ENCODE data around the gene PIEZO2. TPM values are rescaled to one million over a fixed set of nuclear protein-coding genes. Genes with fewer than 3 reads are reported as not detected.

PIEZO2 gene
- polyA plus RNA-seq, 1 donor from 2014 or later: 0.30 TPM

DNA sequence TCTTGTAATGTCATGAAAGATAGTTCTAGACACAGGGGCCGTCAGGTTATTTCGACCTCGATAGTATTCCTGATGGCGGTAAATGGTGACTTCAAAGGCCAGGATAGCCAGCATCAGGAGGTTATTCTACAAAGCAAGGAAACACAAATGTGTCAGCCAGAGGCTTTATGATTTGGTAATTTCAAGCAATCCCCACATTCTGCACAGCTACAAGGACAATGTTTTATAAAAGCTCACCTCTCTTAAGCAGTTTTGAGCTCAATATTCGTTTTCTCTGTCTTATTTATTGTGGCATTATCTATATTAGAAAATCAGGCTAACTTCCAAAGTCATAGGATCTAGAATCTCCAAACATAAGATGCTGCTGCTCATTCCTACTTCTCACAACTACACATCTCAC is 388.4 kb downstream of the PIEZO2 start:
- TF ChIP-seq SMC3 (conservative IDR thresholded peaks at IDR 0.05; ENCODE audit: poor library complexity): no peak
- TF ChIP-seq EZH2 (IDR thresholded peaks at IDR 0.05; ENCODE audit: borderline replicate concordance, insufficient read depth, low read length, poor library complexity, severe bottlenecking): no peak
- TF ChIP-seq, protein P1, sequence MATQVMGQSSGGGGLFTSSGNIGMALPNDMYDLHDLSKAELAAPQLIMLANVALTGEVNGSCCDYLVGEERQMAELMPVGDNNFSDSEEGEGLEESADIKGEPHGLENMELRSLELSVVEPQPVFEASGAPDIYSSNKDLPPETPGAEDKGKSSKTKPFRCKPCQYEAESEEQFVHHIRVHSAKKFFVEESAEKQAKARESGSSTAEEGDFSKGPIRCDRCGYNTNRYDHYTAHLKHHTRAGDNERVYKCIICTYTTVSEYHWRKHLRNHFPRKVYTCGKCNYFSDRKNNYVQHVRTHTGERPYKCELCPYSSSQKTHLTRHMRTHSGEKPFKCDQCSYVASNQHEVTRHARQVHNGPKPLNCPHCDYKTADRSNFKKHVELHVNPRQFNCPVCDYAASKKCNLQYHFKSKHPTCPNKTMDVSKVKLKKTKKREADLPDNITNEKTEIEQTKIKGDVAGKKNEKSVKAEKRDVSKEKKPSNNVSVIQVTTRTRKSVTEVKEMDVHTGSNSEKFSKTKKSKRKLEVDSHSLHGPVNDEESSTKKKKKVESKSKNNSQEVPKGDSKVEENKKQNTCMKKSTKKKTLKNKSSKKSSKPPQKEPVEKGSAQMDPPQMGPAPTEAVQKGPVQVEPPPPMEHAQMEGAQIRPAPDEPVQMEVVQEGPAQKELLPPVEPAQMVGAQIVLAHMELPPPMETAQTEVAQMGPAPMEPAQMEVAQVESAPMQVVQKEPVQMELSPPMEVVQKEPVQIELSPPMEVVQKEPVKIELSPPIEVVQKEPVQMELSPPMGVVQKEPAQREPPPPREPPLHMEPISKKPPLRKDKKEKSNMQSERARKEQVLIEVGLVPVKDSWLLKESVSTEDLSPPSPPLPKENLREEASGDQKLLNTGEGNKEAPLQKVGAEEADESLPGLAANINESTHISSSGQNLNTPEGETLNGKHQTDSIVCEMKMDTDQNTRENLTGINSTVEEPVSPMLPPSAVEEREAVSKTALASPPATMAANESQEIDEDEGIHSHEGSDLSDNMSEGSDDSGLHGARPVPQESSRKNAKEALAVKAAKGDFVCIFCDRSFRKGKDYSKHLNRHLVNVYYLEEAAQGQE (IDR thresholded peaks at IDR 0.05; ENCODE audit: borderline replicate concordance): no peak
- TF ChIP-seq, protein P2, sequence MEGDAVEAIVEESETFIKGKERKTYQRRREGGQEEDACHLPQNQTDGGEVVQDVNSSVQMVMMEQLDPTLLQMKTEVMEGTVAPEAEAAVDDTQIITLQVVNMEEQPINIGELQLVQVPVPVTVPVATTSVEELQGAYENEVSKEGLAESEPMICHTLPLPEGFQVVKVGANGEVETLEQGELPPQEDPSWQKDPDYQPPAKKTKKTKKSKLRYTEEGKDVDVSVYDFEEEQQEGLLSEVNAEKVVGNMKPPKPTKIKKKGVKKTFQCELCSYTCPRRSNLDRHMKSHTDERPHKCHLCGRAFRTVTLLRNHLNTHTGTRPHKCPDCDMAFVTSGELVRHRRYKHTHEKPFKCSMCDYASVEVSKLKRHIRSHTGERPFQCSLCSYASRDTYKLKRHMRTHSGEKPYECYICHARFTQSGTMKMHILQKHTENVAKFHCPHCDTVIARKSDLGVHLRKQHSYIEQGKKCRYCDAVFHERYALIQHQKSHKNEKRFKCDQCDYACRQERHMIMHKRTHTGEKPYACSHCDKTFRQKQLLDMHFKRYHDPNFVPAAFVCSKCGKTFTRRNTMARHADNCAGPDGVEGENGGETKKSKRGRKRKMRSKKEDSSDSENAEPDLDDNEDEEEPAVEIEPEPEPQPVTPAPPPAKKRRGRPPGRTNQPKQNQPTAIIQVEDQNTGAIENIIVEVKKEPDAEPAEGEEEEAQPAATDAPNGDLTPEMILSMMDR (IDR thresholded peaks at IDR 0.05; ENCODE audit: poor library complexity, severe bottlenecking): no peak
- TF ChIP-seq MXI1 (conservative IDR thresholded peaks at IDR 0.05; ENCODE audit: poor library complexity, severe bottlenecking): no peak
- TF ChIP-seq EP300 (conservative IDR thresholded peaks at IDR 0.05; ENCODE audit: poor library complexity, severe bottlenecking): no peak
- TF ChIP-seq TAF1 (IDR thresholded peaks at IDR 0.05; ENCODE audit: low read depth): no peak
- TF ChIP-seq RAD21 (conservative IDR thresholded peaks at IDR 0.05): no peak
- TF ChIP-seq POLR2AphosphoS5 (IDR thresholded peaks at IDR 0.05): no peak
- no peak overlapping the region for H2AFZ ChIP-seq (ENCODE audit: low read depth, low read length)
- H3K36me3 ChIP-seq (ENCODE audit: insufficient read depth, low read length): no peaks in the 10 kb centered on the region
- H3F3A ChIP-seq (ENCODE audit: insufficient read depth, low read length, poor library complexity, severe bottlenecking): no peaks in the 10 kb centered on the region
- no peak overlapping the region for H3K27ac ChIP-seq (ENCODE audit: low read length)
- no peak overlapping the region for H3K4me3 ChIP-seq (ENCODE audit: low read length)
- H4K20me1 ChIP-seq (ENCODE audit: insufficient read depth): no peaks in the 10 kb centered on the region
- H3K9me2 ChIP-seq (ENCODE audit: insufficient read depth, low read length): no peaks in the 10 kb centered on the region
- H3K9ac ChIP-seq (ENCODE audit: low read length): no peak overlapping the region
- H3K4me2 ChIP-seq (ENCODE audit: low read length): no peak overlapping the region
- no peaks in the 10 kb centered on the region for H3K27me3 ChIP-seq (ENCODE audit: insufficient read depth, low read depth, low read length)
- no peaks in the 10 kb centered on the region for H3K79me2 ChIP-seq (replicated peaks; ENCODE audit: insufficient read depth, low read length)
- H3K9me3 ChIP-seq (ENCODE audit: low read length): no peaks in the 10 kb centered on the region

DNA sequence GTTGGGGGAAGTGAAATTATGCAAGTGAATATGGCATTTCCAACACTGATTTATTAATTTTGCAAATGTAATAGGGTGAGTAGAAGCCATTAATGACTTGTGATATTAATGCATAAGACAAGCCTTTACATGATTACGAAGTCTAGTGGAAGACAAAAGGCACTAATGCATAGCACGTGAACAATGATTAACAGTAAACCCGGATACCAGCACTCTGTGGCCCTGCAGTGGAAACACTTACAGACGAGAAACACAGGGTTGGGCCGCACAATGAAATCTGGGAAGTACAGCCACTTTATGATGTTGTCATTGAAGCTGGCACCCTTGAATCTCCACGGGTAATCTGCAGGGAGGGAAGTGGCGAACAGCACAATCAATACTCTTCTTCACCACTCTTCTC is 390.1 kb downstream of the PIEZO2 start:
- H3K4me2 ChIP-seq (ENCODE audit: low read length): no peak overlapping the region
- no peaks in the 10 kb centered on the region for H3K9me3 ChIP-seq (ENCODE audit: low read length)
- H3K4me3 ChIP-seq (ENCODE audit: low read length): no peak overlapping the region
- no peak overlapping the region for H3K27ac ChIP-seq (ENCODE audit: low read length)
- no peak overlapping the region for H2AFZ ChIP-seq (ENCODE audit: low read depth, low read length)
- no peaks in the 10 kb centered on the region for H3K36me3 ChIP-seq (ENCODE audit: insufficient read depth, low read length)
- H3K9me2 ChIP-seq (ENCODE audit: insufficient read depth, low read length): no peaks in the 10 kb centered on the region
- H3K9ac ChIP-seq (ENCODE audit: low read length): no peak overlapping the region
- TF ChIP-seq POLR2AphosphoS5 (IDR thresholded peaks at IDR 0.05): no peak
- TF ChIP-seq, protein P1 (IDR thresholded peaks at IDR 0.05; ENCODE audit: borderline replicate concordance): no peak
- no peak for TF ChIP-seq MXI1 (conservative IDR thresholded peaks at IDR 0.05; ENCODE audit: poor library complexity, severe bottlenecking)
- TF ChIP-seq EZH2 (IDR thresholded peaks at IDR 0.05; ENCODE audit: borderline replicate concordance, insufficient read depth, low read length, poor library complexity, severe bottlenecking): no peak
- TF ChIP-seq, protein P2 (IDR thresholded peaks at IDR 0.05; ENCODE audit: poor library complexity, severe bottlenecking): no peak
- no peak for TF ChIP-seq EP300 (conservative IDR thresholded peaks at IDR 0.05; ENCODE audit: poor library complexity, severe bottlenecking)
- no peak for TF ChIP-seq RAD21 (conservative IDR thresholded peaks at IDR 0.05)
- TF ChIP-seq TAF1 (IDR thresholded peaks at IDR 0.05; ENCODE audit: low read depth): no peak
- no peak for TF ChIP-seq SMC3 (conservative IDR thresholded peaks at IDR 0.05; ENCODE audit: poor library complexity)
- no peaks in the 10 kb centered on the region for H3F3A ChIP-seq (ENCODE audit: insufficient read depth, low read length, poor library complexity, severe bottlenecking)
- H3K79me2 ChIP-seq (replicated peaks; ENCODE audit: insufficient read depth, low read length): no peaks in the 10 kb centered on the region
- H4K20me1 ChIP-seq (ENCODE audit: insufficient read depth): no peaks in the 10 kb centered on the region
- no peaks in the 10 kb centered on the region for H3K27me3 ChIP-seq (ENCODE audit: insufficient read depth, low read depth, low read length)
